GM23338 (cell line): ENCODE data around the gene PKD1L1. TPM values are rescaled to one million over a fixed set of nuclear protein-coding genes. Genes with fewer than 3 reads are reported as not detected.
"Not testable (repeated sequence)": the region's sequence is repeated elsewhere in the genome, so short reads cannot be mapped to it uniquely, and the experiment has no call there.

Source experiments
- ATAC-seq: fragments of 200-7000 bp; cut with Tn5 transposase; 3 replicates; pipeline ENCODE4 v1.9.1; 2020
- DNase-seq: peaks from one replicate; pipeline ENCODE4 v3.0.0-alpha.2; 2015; ENCODE audit warnings: low spot score
- H2AFZ ChIP-seq: fragments of 200-600 bp; sonication (generic); 2 replicates; pipeline ENCODE4 v1.8.0; 2016; ENCODE audit warnings: antibody characterized with exemption, mild to moderate bottlenecking, moderate library complexity
- H3F3A ChIP-seq: fragments of 200-600 bp; sonication (generic); replicated peaks from 2 replicates; pipeline ENCODE4 v1.8.0; 2017; ENCODE audit warnings: antibody characterized with exemption, mixed run types, low read depth
- H3K27ac ChIP-seq: fragments of 200-600 bp; sonication (generic); 2 replicates; pipeline ENCODE4 v1.6.1; 2016; ENCODE audit warnings: low read depth
- H3K27me3 ChIP-seq: fragments of 200-600 bp; sonication (generic); 2 replicates; pipeline ENCODE4 v1.8.0; 2016; ENCODE audit warnings: mild to moderate bottlenecking, mixed run types, moderate library complexity; ENCODE audit not compliant: insufficient read depth
- H3K36me3 ChIP-seq: fragments of 200-600 bp; sonication (generic); 2 replicates; pipeline ENCODE4 v1.8.0; 2016; ENCODE audit warnings: mild to moderate bottlenecking; ENCODE audit not compliant: insufficient read depth
- H3K4me1 ChIP-seq: fragments of 200-600 bp; sonication (generic); 2 replicates; pipeline ENCODE4 v1.8.0; 2016; ENCODE audit warnings: mild to moderate bottlenecking, moderate library complexity; ENCODE audit not compliant: insufficient read depth
- H3K4me2 ChIP-seq: fragments of 200-600 bp; sonication (generic); 2 replicates; pipeline ENCODE4 v1.7.1; 2017; ENCODE audit warnings: mixed run types
- H3K4me3 ChIP-seq: fragments of 200-600 bp; sonication (generic); 2 replicates; pipeline ENCODE4 v1.6.1; 2016; ENCODE audit warnings: mixed run types
- H3K79me2 ChIP-seq: fragments of 200-600 bp; sonication (generic); replicated peaks from 2 replicates; pipeline ENCODE4 v1.8.0; 2017; ENCODE audit warnings: mild to moderate bottlenecking; ENCODE audit not compliant: insufficient read depth
- H3K9me2 ChIP-seq: fragments of 200-600 bp; sonication (generic); 2 replicates; pipeline ENCODE4 v1.8.0; 2017; ENCODE audit not compliant: insufficient read depth
- H4K20me1 ChIP-seq: fragments of 200-600 bp; sonication (generic); replicated peaks from 2 replicates; pipeline ENCODE4 v1.8.0; 2017; ENCODE audit warnings: mild to moderate bottlenecking; ENCODE audit not compliant: insufficient read depth
- H3K27ac Mint-ChIP-seq: 2 replicates; pipeline ENCODE4 v1.8.0; 2020; ENCODE audit warnings: inconsistent platforms, mild to moderate bottlenecking, moderate library complexity, mixed read lengths
- H3K27me3 Mint-ChIP-seq: 3 replicates; pipeline ENCODE4 v1.8.0; 2022; ENCODE audit warnings: low read depth, mild to moderate bottlenecking, moderate library complexity, mixed read lengths, inconsistent platforms; ENCODE audit not compliant: insufficient read depth, poor library complexity
- H3K36me3 Mint-ChIP-seq: 3 replicates; pipeline ENCODE4 v1.8.0; 2021; ENCODE audit warnings: low read depth, mild to moderate bottlenecking, inconsistent platforms, moderate library complexity, mixed read lengths
- H3K4me1 Mint-ChIP-seq: 3 replicates; pipeline ENCODE4 v1.8.0; 2020; ENCODE audit warnings: mild to moderate bottlenecking, inconsistent platforms, mixed read lengths
- H3K4me3 Mint-ChIP-seq: 3 replicates; pipeline ENCODE4 v1.8.0; 2021; ENCODE audit warnings: moderate library complexity, mild to moderate bottlenecking, inconsistent platforms, mixed read lengths
- H3K9me3 Mint-ChIP-seq: 3 replicates; pipeline ENCODE4 v1.8.0; 2020; ENCODE audit warnings: moderate library complexity, mild to moderate bottlenecking, inconsistent platforms, mixed read lengths
- CTCF ChIP-seq, 2 experiments: fragments of 200-600 bp in 1 of 2; sonication (generic) in 1 of 2; conservative IDR thresholded peaks; 2 replicates each; pipeline versions ENCODE4 v1.5.1 to v1.6.1; 2016 to 2017; ENCODE audit warnings: antibody characterized with exemption in 2 of 2, low read depth in 2 of 2, mild to moderate bottlenecking in 2 of 2, moderate library complexity in 1 of 2
- ETS1 ChIP-seq: IDR thresholded peaks from 2 replicates; pipeline ENCODE4 v1.6.1; 2016; ENCODE audit warnings: antibody characterized with exemption
- REST ChIP-seq: IDR thresholded peaks from one replicate; pipeline ENCODE4 v1.6.1; 2018; ENCODE audit warnings: antibody characterized with exemption; ENCODE audit not compliant: unreplicated experiment
- polyA plus RNA-seq: library from polyadenylated mRNA; unstranded; fragments of >200 nt; fragmentation: Nextera tagmentation; extraction: Ambion mirVana; gene quantifications from 2 replicates; pipeline ENCODE4 v1.2.1, GENCODE V29; 2016
- total RNA-seq: library from RNA; depleted of rRNA; stranded (reverse); fragments of >200 nt; shearing (Covaris generic); gene quantifications from 2 replicates; pipeline ENCODE4 v1.2.3, GENCODE V29; 2014

Gene PKD1L1
- total and polyA plus RNA-seq, 2 experiments from 2014 or later = 0.03 TPM; not detected in 1

- TF ChIP-seq REST = no peak
Observed at GRCh38 chr7:47990592-47990991, 42.3 kb upstream of the PKD1L1 start (continued).

- H3K9me2 ChIP-seq, H4K20me1 ChIP-seq, H3K9me3 Mint-ChIP-seq, H3K79me2 ChIP-seq, H3K36me3 ChIP-seq, H3K27me3 ChIP-seq, H3K4me3 ChIP-seq, H3K36me3 Mint-ChIP-seq, H2AFZ ChIP-seq, H3F3A ChIP-seq, H3K27me3 Mint-ChIP-seq, ATAC-seq: not testable (repeated sequence)
- H3K4me1 ChIP-seq = peaks cover 12% of the 10 kb centered on the region
- peak; percentile 60 for DNase-seq
- peak overlapping the region; percentile 74; the same call in 1 of the 2 replicates for H3K27ac ChIP-seq
- H3K4me2 ChIP-seq = peak overlapping the region; percentile 34; the same call in 1 of the 2 replicates
- peak overlapping the region; percentile 69 for H3K27ac Mint-ChIP-seq
- peaks cover 29% of the 10 kb centered on the region for H3K4me1 Mint-ChIP-seq
- H3K4me3 Mint-ChIP-seq = peak overlapping the region; percentile 17; the same call in 1 of the 3 replicates
Observed at GRCh38 chr7:47989607-47990400, 41.5 kb upstream of the PKD1L1 start.

GRCh38 chr7:47988496-47989386, 40.5 kb upstream of the PKD1L1 start:
- no peak overlapping the region for H3K4me3 ChIP-seq
- no peak overlapping the region for H3K4me3 Mint-ChIP-seq
- H3K4me2 ChIP-seq = no peak overlapping the region
- ATAC-seq (peak; percentile 34), DNase-seq (peak; percentile 39)
- no peaks in the 10 kb centered on the region for H3K27me3 ChIP-seq
- peaks cover 29% of the 10 kb centered on the region for H3K4me1 Mint-ChIP-seq
- no peaks in the 10 kb centered on the region for H3K36me3 Mint-ChIP-seq
- H4K20me1 ChIP-seq = no peaks in the 10 kb centered on the region
- peaks cover 12% of the 10 kb centered on the region for H3K4me1 ChIP-seq
- H3K27ac Mint-ChIP-seq = no peak overlapping the region
- TF ChIP-seq CTCF (conservative IDR thresholded peaks at IDR 0.05; ENCODE audit: low read depth in 2 of 2) (peak; percentile 35 to 60; a peak in 3 of 4 replicates), ETS1 (no peak)
- H2AFZ ChIP-seq = no peak overlapping the region
- no peaks in the 10 kb centered on the region for H3K79me2 ChIP-seq
- peaks cover 6% of the 10 kb centered on the region; the same call in 2 of the 3 replicates for H3K9me3 Mint-ChIP-seq
- H3K36me3 ChIP-seq = no peaks in the 10 kb centered on the region
- no peak overlapping the region for H3K27ac ChIP-seq
- no peaks in the 10 kb centered on the region for H3K9me2 ChIP-seq
- peaks cover 2% of the 10 kb centered on the region for H3K27me3 Mint-ChIP-seq
- H3F3A ChIP-seq = no peaks in the 10 kb centered on the region
